ENCODE results near the gene SMCO1.
"Not testable (repeated sequence)": the region's sequence is repeated elsewhere in the genome, so short reads cannot be mapped to it uniquely, and the experiment has no call there.

The SMCO1 gene

DNA sequence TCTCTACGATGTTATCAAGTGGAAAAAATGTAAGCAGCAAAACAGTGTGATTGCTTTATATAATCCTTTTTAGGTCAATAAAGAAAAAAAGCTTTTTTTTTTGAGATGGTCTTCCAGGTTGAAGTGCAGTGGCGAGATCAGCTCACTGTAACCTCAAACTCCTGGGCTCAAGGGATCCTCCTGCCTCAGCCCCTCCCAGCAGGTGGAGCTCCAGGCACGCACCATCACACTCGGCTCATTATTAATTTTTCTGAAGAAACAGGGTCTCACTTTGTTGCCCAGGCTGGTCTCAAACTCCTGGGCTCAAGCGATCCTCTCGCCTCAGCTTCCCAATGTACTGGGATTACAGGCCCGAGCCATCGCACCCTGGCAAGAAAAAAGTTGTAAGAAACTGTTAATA, 28.9 kb downstream of the SMCO1 start:
- no peak for DNase-seq

DNA sequence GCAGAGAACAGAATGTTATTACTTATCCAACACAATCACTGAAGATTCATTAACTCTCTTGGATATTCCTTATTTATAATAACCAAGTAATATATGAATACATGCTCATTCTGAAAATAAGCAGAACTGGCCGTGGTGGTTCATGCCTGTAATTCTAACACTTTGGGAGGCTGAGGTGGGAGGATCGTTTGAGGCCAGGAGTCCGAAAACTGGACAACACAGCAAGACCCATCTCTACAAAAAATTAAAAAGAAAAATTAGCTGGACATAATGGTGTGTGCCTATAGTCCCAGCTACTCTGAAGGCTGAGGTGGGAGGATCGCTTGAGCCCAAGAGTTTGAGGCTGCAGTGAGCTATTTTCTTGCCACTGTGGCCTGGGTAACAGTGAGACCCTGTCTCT, 37.5 kb downstream of the SMCO1 start:
- no peak for DNase-seq

DNA sequence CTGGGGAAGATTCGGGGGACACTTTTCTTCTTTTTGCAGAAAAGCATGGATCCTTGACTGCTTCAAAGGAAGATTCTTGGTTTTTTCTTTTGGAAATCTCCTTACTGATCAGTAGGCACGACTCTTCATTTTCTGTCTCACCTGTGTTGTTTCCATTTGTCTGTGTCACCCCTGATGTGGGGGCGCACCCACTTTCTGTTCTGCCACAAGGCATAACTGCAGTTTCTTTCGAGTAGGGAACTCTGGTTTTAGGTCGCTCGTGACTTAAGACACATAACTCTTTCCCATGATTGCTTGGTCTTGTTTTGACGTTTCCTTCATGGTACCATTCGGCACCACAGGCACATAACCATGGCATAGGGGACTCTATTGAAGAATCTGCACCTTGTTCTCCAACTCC, 42.9 kb downstream of the SMCO1 start:
- no peak for DNase-seq

DNA sequence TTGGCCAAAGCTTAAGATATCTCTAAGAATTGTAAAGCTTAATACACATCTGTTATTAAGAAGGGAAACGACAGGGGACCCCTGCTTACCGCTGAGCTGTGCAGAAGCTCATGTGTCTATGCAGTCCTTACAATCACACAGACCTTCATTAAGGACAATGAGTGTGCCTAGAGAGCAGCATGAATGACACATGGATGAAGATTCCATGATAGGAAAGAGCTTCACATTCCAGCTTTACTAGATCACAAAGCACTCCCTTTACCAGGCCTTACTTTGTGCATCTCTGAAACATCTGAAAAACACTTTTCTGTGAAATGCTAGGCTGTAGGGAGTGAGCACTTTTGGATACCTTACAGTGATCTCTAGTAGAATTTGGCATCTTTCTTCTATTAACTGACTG, 43.6 kb downstream of the SMCO1 start:
- no peak for DNase-seq

DNA sequence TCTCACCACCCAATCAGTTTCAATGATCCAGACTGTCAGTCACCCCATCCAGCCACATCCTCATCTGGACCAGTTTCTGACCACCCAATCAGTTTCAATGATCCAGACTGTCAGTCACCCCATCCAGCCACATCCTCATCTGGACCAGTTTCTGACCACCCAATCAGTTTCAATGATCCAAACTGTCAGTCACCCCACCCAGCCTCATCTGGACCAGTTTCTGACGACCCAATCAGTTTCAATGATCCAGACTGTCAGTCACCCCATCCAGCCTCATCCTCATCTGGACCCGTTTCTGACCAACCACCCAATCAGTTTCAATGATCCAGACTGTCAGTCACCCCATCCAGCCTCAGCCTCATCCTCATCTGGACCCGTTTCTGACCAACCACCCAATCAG, 45.0 kb downstream of the SMCO1 start:
- DNase-seq: not testable (repeated sequence)

DNA sequence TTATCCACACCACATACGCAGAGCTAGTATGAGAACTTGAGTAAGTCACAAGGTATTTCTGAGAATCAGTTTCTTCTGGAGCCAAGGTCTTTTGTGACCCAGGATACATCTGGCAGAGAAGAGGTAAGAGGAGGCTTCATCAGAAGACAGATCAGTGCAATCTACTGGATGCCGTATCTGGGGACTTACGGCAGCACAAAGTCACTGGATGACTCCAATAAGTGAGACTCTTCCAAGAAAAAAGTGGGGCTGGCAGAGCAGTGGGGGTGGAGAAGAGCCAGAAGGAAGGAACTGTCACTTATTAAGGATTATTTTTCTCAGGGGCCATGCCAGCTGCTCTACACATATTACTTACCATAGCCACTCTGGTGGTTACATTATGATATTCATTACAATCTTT, 51.3 kb downstream of the SMCO1 start:
- DNase-seq: no peak

DNA sequence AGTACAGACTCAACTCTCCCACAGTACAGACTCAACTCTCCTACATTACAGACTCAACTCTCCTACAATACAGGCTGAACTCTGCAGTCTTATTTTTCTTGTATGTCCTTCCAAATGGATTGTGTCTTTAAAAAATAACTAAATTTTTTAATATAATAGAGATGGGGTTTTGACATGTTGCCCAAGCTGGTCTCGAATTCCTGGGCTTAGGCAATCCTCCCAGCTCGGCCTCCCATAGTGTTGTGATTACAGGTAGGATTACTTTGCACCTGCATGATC, 51.7 kb downstream of the SMCO1 start:
- no peak for DNase-seq

DNA sequence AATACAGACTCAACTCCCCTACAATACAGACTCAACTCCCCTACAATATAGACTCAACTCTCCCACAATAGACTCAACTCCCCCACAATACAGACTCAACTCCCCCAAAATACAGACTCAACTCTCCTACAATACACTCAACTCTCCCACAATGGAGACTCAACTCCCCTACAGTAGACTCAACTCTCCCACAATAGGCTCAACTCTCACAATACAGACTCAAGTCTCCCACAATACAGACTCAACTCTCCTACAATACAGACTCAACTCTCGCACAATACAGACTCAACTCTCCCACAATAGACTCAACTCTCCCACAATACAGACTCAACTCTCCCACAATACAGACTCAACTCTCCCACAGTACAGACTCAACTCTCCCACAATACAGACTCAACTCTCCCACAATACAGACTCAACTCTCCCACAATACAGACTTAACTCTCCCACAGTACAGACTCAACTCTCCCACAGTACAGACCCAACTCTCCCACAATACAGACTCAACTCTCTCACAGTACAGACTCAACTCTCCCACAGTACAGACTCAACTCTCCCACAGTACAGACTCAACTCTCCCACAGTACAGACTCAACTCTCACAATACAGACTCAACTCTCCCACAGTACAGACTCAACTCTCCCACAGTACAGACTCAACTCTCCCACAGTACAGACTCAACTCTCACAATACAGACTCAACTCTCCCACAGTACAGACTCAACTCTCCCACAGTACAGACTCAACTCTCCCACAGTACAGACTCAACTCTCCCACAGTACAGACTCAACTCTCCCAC, 52.3 kb downstream of the SMCO1 start:
- not testable (repeated sequence) for DNase-seq

DNA sequence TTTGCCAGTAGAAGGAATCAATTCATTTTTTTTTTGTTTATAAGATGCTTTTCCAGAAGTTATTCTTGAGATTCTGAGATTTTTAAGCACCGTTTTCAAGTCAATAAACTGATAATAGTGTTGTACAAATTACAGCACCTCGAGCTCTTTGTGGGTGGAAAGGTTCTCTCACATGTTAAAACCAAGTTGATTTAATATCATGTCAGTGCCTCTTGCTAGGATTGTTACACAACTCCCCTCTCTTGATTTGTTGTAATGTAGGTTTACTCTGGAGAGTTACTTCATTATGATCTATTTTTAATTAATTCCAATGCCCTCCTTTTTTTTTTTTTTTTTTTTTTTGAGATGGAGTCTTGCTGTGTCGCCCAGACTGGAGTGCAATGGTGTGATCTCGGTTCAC, 57.1 kb downstream of the SMCO1 start:
- DNase-seq: no peak

DNA sequence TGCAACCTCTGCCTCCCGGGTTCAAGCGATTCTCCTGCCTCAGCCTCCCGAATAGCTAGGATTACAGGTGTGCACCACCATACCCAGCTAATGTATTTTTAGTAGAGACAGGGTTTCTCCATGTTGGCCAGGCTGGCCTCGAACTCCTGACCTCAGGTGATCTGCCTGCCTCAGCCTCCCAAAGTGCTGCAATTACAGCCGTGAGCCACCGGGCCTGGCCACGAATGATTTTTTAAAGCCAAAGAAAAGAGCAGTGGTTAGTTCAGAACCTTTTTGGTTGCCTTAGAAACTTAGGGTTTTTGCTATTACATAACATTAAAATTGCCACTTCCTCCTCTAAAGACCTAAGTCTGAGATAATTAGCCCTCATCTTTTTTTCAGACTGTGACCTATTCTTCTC, 57.7 kb downstream of the SMCO1 start:
- DNase-seq: peak in 1 of 2 donors; percentile 40
